GM21529 (cell line): Measurements from ENCODE around the gene HLA-DQB1.
A peak's percentile ranks its signal among the peaks of the same experiment; 100 is the strongest.
"Not testable (repeated sequence)": the region's sequence is repeated elsewhere in the genome, so short reads cannot be mapped to it uniquely, and the experiment has no call there.

ENCODE experiments used
- ATAC-seq: cut with Tn5 transposase; IDR thresholded peaks from one replicate; pipeline ENCODE4 v1.9.1; 2021; ENCODE audit not compliant: unreplicated experiment

The HLA-DQB1 gene

GRCh38 chr6:32666420-32667300, at the start of gene HLA-DQB1:
TSS of gene HLA-DQB1 (minus strand) at chr6:32666657. CDS start at chr6:32666607, 50 bp downstream.
- peak; percentile 55 for ATAC-seq

- no peak for ATAC-seq
Observed at GRCh38 chr6:32713241-32713640, 46.8 kb upstream of the HLA-DQB1 start.

- no peak for ATAC-seq
Observed at GRCh38 chr6:32709625-32710024, 43.2 kb upstream of the HLA-DQB1 start.

- not testable (repeated sequence) for ATAC-seq
Observed at GRCh38 chr6:32705164-32705563, 38.7 kb upstream of the HLA-DQB1 start.

- ATAC-seq = no peak
Observed at GRCh38 chr6:32703347-32703746, 36.9 kb upstream of the HLA-DQB1 start.

- no peak for ATAC-seq
Observed at GRCh38 chr6:32700391-32701040, 34.1 kb upstream of the HLA-DQB1 start.

GRCh38 chr6:32697031-32697430, 30.6 kb upstream of the HLA-DQB1 start:
- no peak for ATAC-seq

GRCh38 chr6:32692019-32692418, 25.6 kb upstream of the HLA-DQB1 start:
- peak; percentile 62 for ATAC-seq

GRCh38 chr6:32689531-32690501, 23.4 kb upstream of the HLA-DQB1 start:
- ATAC-seq = no peak

GRCh38 chr6:32685603-32686002, 19.1 kb upstream of the HLA-DQB1 start:
- peak; percentile 77 for ATAC-seq

GRCh38 chr6:32684246-32684645, 17.8 kb upstream of the HLA-DQB1 start:
- ATAC-seq = no peak

GRCh38 chr6:32680055-32680454, 13.6 kb upstream of the HLA-DQB1 start:
- no peak for ATAC-seq

- ATAC-seq = no peak
Observed at GRCh38 chr6:32679492-32679891, 13.0 kb upstream of the HLA-DQB1 start.

GRCh38 chr6:32674123-32674522, 7.7 kb upstream of the HLA-DQB1 start:
- ATAC-seq = not testable (repeated sequence)

- not testable (repeated sequence) for ATAC-seq
Observed at GRCh38 chr6:32671908-32672307, 5.5 kb upstream of the HLA-DQB1 start.

GRCh38 chr6:32669893-32670292, 3.4 kb upstream of the HLA-DQB1 start:
- ATAC-seq = no peak

- ATAC-seq = no peak
Observed at GRCh38 chr6:32669240-32669639, 2.8 kb upstream of the HLA-DQB1 start.

- peak; percentile 83 for ATAC-seq
Observed at GRCh38 chr6:32668226-32668747, 1.8 kb upstream of the HLA-DQB1 start.

GRCh38 chr6:32665661-32666060, 796 bp downstream of the HLA-DQB1 start:
- no peak for ATAC-seq

- no peak for ATAC-seq
Observed at GRCh38 chr6:32664827-32665362, 1.6 kb downstream of the HLA-DQB1 start.
